Esophagus squamous epithelium (tissue), 4 donors: ENCODE measurements around the gene KLRC4.
"Not testable (repeated sequence)": the region's sequence is repeated elsewhere in the genome, so short reads cannot be mapped to it uniquely, and the experiment has no call there.

ENCODE experiments used
- CTCF ChIP-seq, 6 experiments: fragments of 450-650 bp in 4 of 6; fragments of 200-600 bp in 2 of 6; sonication (generic) in 2 of 6; IDR thresholded peaks; one replicate each; pipeline ENCODE4 v1.5.1; 2016 to 2019; ENCODE audit warnings: antibody characterized with exemption in 6 of 6, mild to moderate bottlenecking in 4 of 6, moderate library complexity in 4 of 6
- POLR2A ChIP-seq, 4 donors: fragments of 450-650 bp; IDR thresholded peaks; one replicate each; pipeline ENCODE4 v1.6.1; 2017; ENCODE audit warnings: antibody characterized with exemption in 4 of 4, mild to moderate bottlenecking in 4 of 4, moderate library complexity in 3 of 4

- not testable (repeated sequence) for TF ChIP-seq CTCF, POLR2A (IDR thresholded peaks at IDR 0.05)
Observed at GRCh38 chr12:10371893-10372535, 37.5 kb downstream of the KLRC4 start.
